Measurements from ENCODE around the gene GTF3C5.
"Not testable (repeated sequence)": the region's sequence is repeated elsewhere in the genome, so short reads cannot be mapped to it uniquely, and the experiment has no call there.

The GTF3C5 gene

GRCh38 chr9:133067006-133067405 is 36.2 kb downstream of the GTF3C5 start:
- Mint-ChIP-seq H3K36me3 (peaks cover 1% of the 10 kb centered on the region), H3K27me3 (no peaks in the 10 kb centered on the region), H3K4me1 (peaks cover 7% of the 10 kb centered on the region), H3K27ac (no peak overlapping the region), H3K4me3 (no peak overlapping the region), H3K9me3 (no peaks in the 10 kb centered on the region)
- no peak for DNase-seq
- CTCF ChIA-PET: interaction anchor here (0.9 to 1.2 kb wide), 2 partner anchors 10 to 18 kb away, joined by 3 read pairs; no protein-coding TSS in a partner anchor

GRCh38 chr9:133067813-133068212 is 37.0 kb downstream of the GTF3C5 start:
- Mint-ChIP-seq H3K36me3 (peaks cover 3% of the 10 kb centered on the region), H3K9me3 (no peaks in the 10 kb centered on the region), H3K4me3 (no peak overlapping the region), H3K4me1 (peaks cover 5% of the 10 kb centered on the region), H3K27ac (no peak overlapping the region), H3K27me3 (no peaks in the 10 kb centered on the region)
- no peak for DNase-seq
- CTCF ChIA-PET: interaction anchor here (1.2 kb wide), 1 partner anchor 9 kb away, joined by 3 read pairs; no protein-coding TSS in a partner anchor

GRCh38 chr9:133068431-133068830 is 37.6 kb downstream of the GTF3C5 start:
- H3K4me3 Mint-ChIP-seq, H3K36me3 Mint-ChIP-seq, H3K27ac Mint-ChIP-seq, CTCF ChIA-PET, H3K4me1 Mint-ChIP-seq, DNase-seq, H3K9me3 Mint-ChIP-seq, H3K27me3 Mint-ChIP-seq: not testable (repeated sequence)

- DNase-seq, H3K36me3 Mint-ChIP-seq, H3K4me3 Mint-ChIP-seq, H3K27ac Mint-ChIP-seq, H3K9me3 Mint-ChIP-seq, H3K4me1 Mint-ChIP-seq, CTCF ChIA-PET: not testable (repeated sequence)
- H3K27me3 Mint-ChIP-seq: peaks cover 13% of the 10 kb centered on the region
Observed at GRCh38 chr9:133070500-133070961, 39.7 kb downstream of the GTF3C5 start.

- H3K4me1 Mint-ChIP-seq, DNase-seq, H3K36me3 Mint-ChIP-seq, CTCF ChIA-PET, H3K4me3 Mint-ChIP-seq, H3K9me3 Mint-ChIP-seq, H3K27ac Mint-ChIP-seq: not testable (repeated sequence)
- peaks cover 13% of the 10 kb centered on the region for H3K27me3 Mint-ChIP-seq
Observed at GRCh38 chr9:133070985-133071384, 40.2 kb downstream of the GTF3C5 start.

GRCh38 chr9:133071484-133072150 is 40.8 kb downstream of the GTF3C5 start:
- no peaks in the 10 kb centered on the region for H3K4me1 Mint-ChIP-seq
- peaks cover 3% of the 10 kb centered on the region for H3K36me3 Mint-ChIP-seq
- peaks cover 13% of the 10 kb centered on the region for H3K27me3 Mint-ChIP-seq
- DNase-seq: no peak
- no peak overlapping the region for H3K27ac Mint-ChIP-seq
- CTCF ChIA-PET: no interaction called here
- H3K4me3 Mint-ChIP-seq: no peak overlapping the region
- no peaks in the 10 kb centered on the region for H3K9me3 Mint-ChIP-seq

GRCh38 chr9:133072210-133072609 is 41.4 kb downstream of the GTF3C5 start:
- H3K4me3 Mint-ChIP-seq, DNase-seq, H3K27ac Mint-ChIP-seq, H3K9me3 Mint-ChIP-seq, CTCF ChIA-PET, H3K36me3 Mint-ChIP-seq, H3K4me1 Mint-ChIP-seq: not testable (repeated sequence)
- peaks cover 17% of the 10 kb centered on the region for H3K27me3 Mint-ChIP-seq

GRCh38 chr9:133073086-133074014 is 42.6 kb downstream of the GTF3C5 start:
- no peak for DNase-seq
- peaks cover 21% of the 10 kb centered on the region for H3K27me3 Mint-ChIP-seq
- peaks cover 3% of the 10 kb centered on the region for H3K36me3 Mint-ChIP-seq
- H3K4me3 Mint-ChIP-seq: no peak overlapping the region
- no peaks in the 10 kb centered on the region for H3K9me3 Mint-ChIP-seq
- H3K27ac Mint-ChIP-seq: no peak overlapping the region
- CTCF ChIA-PET: interaction anchor here (0.8 kb wide), 1 partner anchor 29 kb away, joined by 3 read pairs; no protein-coding TSS in a partner anchor
- H3K4me1 Mint-ChIP-seq: no peaks in the 10 kb centered on the region

- Mint-ChIP-seq H3K4me1 (no peaks in the 10 kb centered on the region), H3K4me3 (no peak overlapping the region), H3K36me3 (peaks cover 3% of the 10 kb centered on the region), H3K9me3 (no peaks in the 10 kb centered on the region), H3K27ac (no peak overlapping the region), H3K27me3 (peaks cover 28% of the 10 kb centered on the region)
- CTCF ChIA-PET: interaction anchor here (0.6 to 0.8 kb wide), 2 partner anchors 28 to 433 kb away, joined by 3 to 4 read pairs; no protein-coding TSS in a partner anchor
- no peak for DNase-seq
Observed at GRCh38 chr9:133074111-133074651, 43.4 kb downstream of the GTF3C5 start.

GRCh38 chr9:133075925-133076630 is 45.3 kb downstream of the GTF3C5 start:
- no peaks in the 10 kb centered on the region for H3K4me1 Mint-ChIP-seq
- H3K9me3 Mint-ChIP-seq: no peaks in the 10 kb centered on the region
- no peak overlapping the region for H3K4me3 Mint-ChIP-seq
- CTCF ChIA-PET: interaction anchor here (0.6 to 1.3 kb wide), 5 partner anchors 36 to 69 kb away, joined by 3 to 4 read pairs (median 4); no protein-coding TSS in a partner anchor
- H3K27ac Mint-ChIP-seq: no peak overlapping the region
- DNase-seq: no peak
- peaks cover 1% of the 10 kb centered on the region for H3K36me3 Mint-ChIP-seq
- peaks cover 40% of the 10 kb centered on the region for H3K27me3 Mint-ChIP-seq

GRCh38 chr9:133076691-133077090 is 45.9 kb downstream of the GTF3C5 start:
- H3K4me1 Mint-ChIP-seq: no peaks in the 10 kb centered on the region
- H3K9me3 Mint-ChIP-seq: no peaks in the 10 kb centered on the region
- CTCF ChIA-PET: interaction anchor here (0.6 to 1.3 kb wide), 6 partner anchors 9 to 69 kb away, joined by 3 to 5 read pairs (median 4); no protein-coding TSS in a partner anchor
- H3K36me3 Mint-ChIP-seq: peaks cover 1% of the 10 kb centered on the region
- H3K27ac Mint-ChIP-seq: no peak overlapping the region
- H3K27me3 Mint-ChIP-seq: peaks cover 43% of the 10 kb centered on the region
- no peak overlapping the region for H3K4me3 Mint-ChIP-seq
- DNase-seq: no peak

GRCh38 chr9:133078486-133078885 is 47.7 kb downstream of the GTF3C5 start:
- Mint-ChIP-seq H3K9me3 (no peaks in the 10 kb centered on the region), H3K4me3 (no peak overlapping the region), H3K4me1 (no peaks in the 10 kb centered on the region), H3K27ac (no peak overlapping the region), H3K27me3 (peaks cover 46% of the 10 kb centered on the region), H3K36me3 (no peaks in the 10 kb centered on the region)
- no peak for DNase-seq
- CTCF ChIA-PET: interaction anchor here (0.6 to 1.1 kb wide), 2 partner anchors 52 to 66 kb away, joined by 3 read pairs; no protein-coding TSS in a partner anchor

GRCh38 chr9:133080161-133080560 is 49.4 kb downstream of the GTF3C5 start:
- CTCF ChIA-PET: no interaction called here
- no peak for DNase-seq

More at GRCh38 chr9:133080161-133080560, 49.4 kb downstream of the GTF3C5 start:
- Mint-ChIP-seq H3K27ac (no peak overlapping the region), H3K4me3 (no peak overlapping the region), H3K4me1 (no peaks in the 10 kb centered on the region), H3K27me3 (peaks cover 40% of the 10 kb centered on the region), H3K36me3 (no peaks in the 10 kb centered on the region), H3K9me3 (no peaks in the 10 kb centered on the region)

Measured in activated naive CD4-positive, alpha-beta T cell treated with anti-CD3 and anti-CD28 coated beads, Interleukin-2, amount 10 ng/mL, durations not matched to agents 7 days and 5 days (primary cell).